HepG2 (cell line): ENCODE data around the gene CHID1. TPM values are rescaled to one million over a fixed set of nuclear protein-coding genes. Genes with fewer than 3 reads are reported as not detected.

ENCODE experiments used
- AHR ChIP-seq: IDR thresholded peaks from 2 replicates; pipeline ENCODE4 v1.6.1; 2018; ENCODE audit warnings: missing genetic modification reagents, missing compliant biosample characterization
- DR1 ChIP-seq: sonication (generic); formaldehyde crosslinking; IDR thresholded peaks from 2 replicates; pipeline ENCODE4 v1.8.0; 2021; ENCODE audit warnings: mild to moderate bottlenecking, missing genetic modification reagents, inconsistent platforms
- HNF4G ChIP-seq, 2 experiments: sonication (generic) in 1 of 2; formaldehyde crosslinking in 1 of 2; IDR thresholded peaks; 2 replicates each; pipeline versions ENCODE4 v1.4.0 to v1.6.1; 2011 to 2020; ENCODE audit warnings: borderline replicate concordance in 2 of 2, low read depth in 2 of 2, mild to moderate bottlenecking in 2 of 2, low read length in 1 of 2, missing genetic modification reagents in 1 of 2, moderate library complexity in 1 of 2
- HOXD1 ChIP-seq: sonication (generic); formaldehyde crosslinking; IDR thresholded peaks from 2 replicates; pipeline ENCODE4 v1.5.0; 2020; ENCODE audit warnings: missing genetic modification reagents
- MTA1 ChIP-seq: sonication (generic); formaldehyde crosslinking; IDR thresholded peaks from 2 replicates; pipeline ENCODE4 v1.4.0; 2020; ENCODE audit warnings: missing genetic modification reagents, mild to moderate bottlenecking, borderline replicate concordance
- NFYB ChIP-seq: sonication (generic); formaldehyde crosslinking; IDR thresholded peaks from 2 replicates; pipeline ENCODE4 v1.4.0; 2020; ENCODE audit warnings: missing genetic modification reagents
- RBFOX2 ChIP-seq: fragments of 200-400 bp; formaldehyde crosslinking; IDR thresholded peaks from 2 replicates; pipeline ENCODE4 v1.6.1; 2017; ENCODE audit warnings: low read depth, mild to moderate bottlenecking, low read length
- ZBTB20 ChIP-seq: sonication (generic); formaldehyde crosslinking; IDR thresholded peaks from 2 replicates; pipeline ENCODE4 v1.8.1; 2023; ENCODE audit warnings: missing genetic modification reagents, low read depth, mild to moderate bottlenecking, borderline replicate concordance
- ZFP36 ChIP-seq: fragments of 150-350 bp; IDR thresholded peaks from 2 replicates; pipeline ENCODE4 v1.6.1; 2018; ENCODE audit warnings: borderline replicate concordance, low read length, low read depth; ENCODE audit not compliant: partially characterized antibody
- ZFX ChIP-seq: sonication (generic); formaldehyde crosslinking; IDR thresholded peaks from 2 replicates; pipeline ENCODE4 v1.4.0; 2020; ENCODE audit warnings: mild to moderate bottlenecking, low read depth, missing genetic modification reagents, moderate library complexity
- ZNF101 ChIP-seq: sonication (generic); formaldehyde crosslinking; IDR thresholded peaks from 2 replicates; pipeline ENCODE4 v1.4.0; 2020; ENCODE audit warnings: mild to moderate bottlenecking, low read depth, missing genetic modification reagents, borderline replicate concordance
- ZNF317 ChIP-seq: sonication (generic); formaldehyde crosslinking; IDR thresholded peaks from 2 replicates; pipeline ENCODE4 v1.5.0; 2020; ENCODE audit warnings: mild to moderate bottlenecking, missing genetic modification reagents
- ZNF329 ChIP-seq: sonication (generic); formaldehyde crosslinking; IDR thresholded peaks from 2 replicates; pipeline ENCODE4 v1.9.0; 2021; ENCODE audit warnings: low read depth, mild to moderate bottlenecking, missing genetic modification reagents
- ZNF44 ChIP-seq: sonication (generic); formaldehyde crosslinking; IDR thresholded peaks from 2 replicates; pipeline ENCODE4 v1.5.1; 2020; ENCODE audit warnings: mild to moderate bottlenecking, missing genetic modification reagents
- ZNF501 ChIP-seq: sonication (generic); formaldehyde crosslinking; IDR thresholded peaks from 2 replicates; pipeline ENCODE4 v1.5.1; 2020; ENCODE audit warnings: mild to moderate bottlenecking, moderate library complexity, missing genetic modification reagents
- ZNF547 ChIP-seq: sonication (generic); formaldehyde crosslinking; IDR thresholded peaks from 2 replicates; pipeline ENCODE4 v1.5.1; 2020; ENCODE audit warnings: mild to moderate bottlenecking, missing genetic modification reagents
- ZNF775 ChIP-seq: sonication (generic); formaldehyde crosslinking; IDR thresholded peaks from 2 replicates; pipeline ENCODE4 v1.4.0; 2020; ENCODE audit warnings: missing genetic modification reagents, mild to moderate bottlenecking, moderate library complexity, borderline replicate concordance
- ZSCAN20 ChIP-seq: sonication (generic); formaldehyde crosslinking; IDR thresholded peaks from 2 replicates; pipeline ENCODE4 v1.4.0; 2020; ENCODE audit warnings: missing genetic modification reagents, mild to moderate bottlenecking, borderline replicate concordance
- polyA plus RNA-seq, 8 experiments: library from polyadenylated mRNA; depleted of rRNA in 3 of 8; stranded (reverse) in 7 of 8; unstranded in 1 of 8; fragments of >200 nt; fragmentation: Illumina TruSeq in 4 of 8; extraction: Trizol in 4 of 8; gene quantifications; 2 replicates each; pipeline versions ENCODE4 v1.2.1 to v1.2.3, GENCODE V29; 2011 to 2016; ENCODE audit warnings: low read depth in 4 of 8, missing spikeins in 1 of 8, mixed read lengths in 1 of 8; ENCODE audit not compliant: insufficient read depth in 1 of 8
- total RNA-seq, 5 experiments: library from RNA; depleted of rRNA; stranded (reverse); fragments of >200 nt; fragmentation: Illumina TruSeq; extraction: Trizol; gene quantifications; 2 replicates each; pipeline ENCODE4 v1.2.3, GENCODE V29; 2016; ENCODE audit warnings: low read depth in 1 of 5
- TF ChIP-seq, protein P1 (sequence below): sonication (generic); formaldehyde crosslinking; IDR thresholded peaks from 2 replicates; pipeline ENCODE4 v1.4.0; 2020; ENCODE audit warnings: missing genetic modification reagents
- TF ChIP-seq, protein P2 (sequence below): sonication (generic); formaldehyde crosslinking; IDR thresholded peaks from 2 replicates; pipeline ENCODE4 v1.4.0; 2020; ENCODE audit warnings: low read depth, missing genetic modification reagents
- TF ChIP-seq, protein P3 (sequence below): sonication (generic); formaldehyde crosslinking; IDR thresholded peaks from 2 replicates; pipeline ENCODE4 v1.8.0; 2023; ENCODE audit warnings: mild to moderate bottlenecking, missing genetic modification reagents

Gene CHID1
- total and polyA plus RNA-seq, 2 of the 13 experiments (the other 11 are each of a cell fraction or from before 2014, with no cell fraction given), result 65.1 to 93.6 TPM

DNA sequence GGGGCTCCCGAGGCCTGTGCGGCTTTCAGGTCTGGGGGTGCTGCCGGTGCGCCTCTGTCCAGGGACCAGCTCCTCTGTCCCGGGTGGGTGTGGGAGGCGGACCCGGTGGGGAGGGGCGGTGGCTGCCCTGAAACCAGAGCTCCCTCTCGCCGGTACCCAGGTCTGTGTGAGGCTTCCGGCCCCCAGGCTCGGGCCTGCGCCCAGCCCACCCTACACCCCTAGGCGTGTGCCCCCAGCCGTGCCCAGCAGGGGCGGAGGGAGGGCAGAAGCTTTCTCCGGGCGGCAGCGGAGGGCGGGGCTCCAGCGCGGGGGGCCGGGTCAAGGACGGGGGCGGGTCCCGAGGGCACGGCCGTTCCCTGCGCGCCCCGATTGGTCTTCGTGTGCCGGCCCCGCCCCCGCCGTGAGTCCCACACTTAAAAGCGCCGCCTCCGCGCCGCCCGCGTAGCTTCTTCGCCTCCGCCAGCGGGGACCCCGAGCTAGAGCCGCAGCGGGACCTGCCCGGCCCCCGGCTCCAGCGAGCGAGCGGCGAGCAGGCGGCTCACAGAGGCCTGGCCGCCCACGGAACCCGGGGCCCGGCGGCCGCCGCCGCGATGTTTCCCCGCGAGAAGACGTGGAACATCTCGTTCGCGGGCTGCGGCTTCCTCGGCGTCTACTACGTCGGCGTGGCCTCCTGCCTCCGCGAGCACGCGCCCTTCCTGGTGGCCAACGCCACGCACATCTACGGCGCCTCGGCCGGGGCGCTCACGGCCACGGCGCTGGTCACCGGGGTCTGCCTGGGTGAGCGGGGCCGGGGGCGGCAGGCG, 91.3 kb downstream of the CHID1 start (continued):
- TF ChIP-seq, protein P1, sequence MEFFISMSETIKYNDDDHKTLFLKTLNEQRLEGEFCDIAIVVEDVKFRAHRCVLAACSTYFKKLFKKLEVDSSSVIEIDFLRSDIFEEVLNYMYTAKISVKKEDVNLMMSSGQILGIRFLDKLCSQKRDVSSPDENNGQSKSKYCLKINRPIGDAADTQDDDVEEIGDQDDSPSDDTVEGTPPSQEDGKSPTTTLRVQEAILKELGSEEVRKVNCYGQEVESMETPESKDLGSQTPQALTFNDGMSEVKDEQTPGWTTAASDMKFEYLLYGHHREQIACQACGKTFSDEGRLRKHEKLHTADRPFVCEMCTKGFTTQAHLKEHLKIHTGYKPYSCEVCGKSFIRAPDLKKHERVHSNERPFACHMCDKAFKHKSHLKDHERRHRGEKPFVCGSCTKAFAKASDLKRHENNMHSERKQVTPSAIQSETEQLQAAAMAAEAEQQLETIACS, result peak; percentile 35; the same call in 1 of the 2 replicates
- TF ChIP-seq HOXD1 (CRISPR knock-in tag), result 0 out of 2 replicates have a peak, but pooled peaks have one; percentile 67
- TF ChIP-seq DR1 (CRISPR knock-in tag), result peak; percentile 88
- no peak for TF ChIP-seq ZBTB20 (CRISPR knock-in tag)
- no peak for TF ChIP-seq ZNF329
- TF ChIP-seq NFYB, result peak; percentile 69
- no peak for TF ChIP-seq ZNF44 (CRISPR knock-in tag)
- TF ChIP-seq ZNF547 (CRISPR knock-in tag), result peak; percentile 79; the same call in 1 of the 2 replicates
- 0 out of 2 replicates have a peak, but pooled peaks have one; percentile 3 for TF ChIP-seq AHR (CRISPR knock-in tag)
- no peak for TF ChIP-seq HNF4G (IDR thresholded peaks at IDR 0.05; ENCODE audit: borderline replicate concordance, low read depth, low read length)
- TF ChIP-seq HNF4G (CRISPR knock-in tag; IDR thresholded peaks at IDR 0.05; ENCODE audit: borderline replicate concordance, low read depth), result no peak
- peak; percentile 99 for TF ChIP-seq RBFOX2
- TF ChIP-seq, protein P2, sequence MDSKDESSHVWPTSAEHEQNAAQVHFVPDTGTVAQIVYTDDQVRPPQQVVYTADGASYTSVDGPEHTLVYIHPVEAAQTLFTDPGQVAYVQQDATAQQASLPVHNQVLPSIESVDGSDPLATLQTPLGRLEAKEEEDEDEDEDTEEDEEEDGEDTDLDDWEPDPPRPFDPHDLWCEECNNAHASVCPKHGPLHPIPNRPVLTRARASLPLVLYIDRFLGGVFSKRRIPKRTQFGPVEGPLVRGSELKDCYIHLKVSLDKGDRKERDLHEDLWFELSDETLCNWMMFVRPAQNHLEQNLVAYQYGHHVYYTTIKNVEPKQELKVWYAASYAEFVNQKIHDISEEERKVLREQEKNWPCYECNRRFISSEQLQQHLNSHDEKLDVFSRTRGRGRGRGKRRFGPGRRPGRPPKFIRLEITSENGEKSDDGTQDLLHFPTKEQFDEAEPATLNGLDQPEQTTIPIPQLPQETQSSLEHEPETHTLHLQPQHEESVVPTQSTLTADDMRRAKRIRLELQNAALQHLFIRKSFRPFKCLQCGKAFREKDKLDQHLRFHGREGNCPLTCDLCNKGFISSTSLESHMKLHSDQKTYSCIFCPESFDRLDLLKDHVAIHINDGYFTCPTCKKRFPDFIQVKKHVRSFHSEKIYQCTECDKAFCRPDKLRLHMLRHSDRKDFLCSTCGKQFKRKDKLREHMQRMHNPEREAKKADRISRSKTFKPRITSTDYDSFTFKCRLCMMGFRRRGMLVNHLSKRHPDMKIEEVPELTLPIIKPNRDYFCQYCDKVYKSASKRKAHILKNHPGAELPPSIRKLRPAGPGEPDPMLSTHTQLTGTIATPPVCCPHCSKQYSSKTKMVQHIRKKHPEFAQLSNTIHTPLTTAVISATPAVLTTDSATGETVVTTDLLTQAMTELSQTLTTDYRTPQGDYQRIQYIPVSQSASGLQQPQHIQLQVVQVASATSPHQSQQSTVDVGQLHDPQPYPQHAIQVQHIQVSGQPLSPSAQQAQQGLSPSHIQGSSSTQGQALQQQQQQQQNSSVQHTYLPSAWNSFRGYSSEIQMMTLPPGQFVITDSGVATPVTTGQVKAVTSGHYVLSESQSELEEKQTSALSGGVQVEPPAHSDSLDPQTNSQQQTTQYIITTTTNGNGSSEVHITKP (CRISPR knock-in tag), result no peak
- no peak for TF ChIP-seq ZFP36
- TF ChIP-seq ZNF775 (CRISPR knock-in tag), result no peak
- TF ChIP-seq ZNF101 (CRISPR knock-in tag), result 0 out of 2 replicates have a peak, but pooled peaks have one; percentile 45
- TF ChIP-seq, protein P3, sequence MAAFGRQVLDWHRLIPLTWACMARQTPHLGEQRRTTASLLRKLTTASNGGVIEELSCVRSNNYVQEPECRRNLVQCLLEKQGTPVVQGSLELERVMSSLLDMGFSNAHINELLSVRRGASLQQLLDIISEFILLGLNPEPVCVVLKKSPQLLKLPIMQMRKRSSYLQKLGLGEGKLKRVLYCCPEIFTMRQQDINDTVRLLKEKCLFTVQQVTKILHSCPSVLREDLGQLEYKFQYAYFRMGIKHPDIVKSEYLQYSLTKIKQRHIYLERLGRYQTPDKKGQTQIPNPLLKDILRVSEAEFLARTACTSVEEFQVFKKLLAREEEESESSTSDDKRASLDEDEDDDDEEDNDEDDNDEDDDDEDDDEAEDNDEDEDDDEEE (CRISPR knock-in tag), result no peak; the same call in 1 of the 2 replicates
- TF ChIP-seq ZSCAN20, result peak; percentile 62; the same call in 1 of the 2 replicates
- no peak for TF ChIP-seq ZNF501 (CRISPR knock-in tag)
- no peak for TF ChIP-seq ZNF317
- peak; percentile 88 for TF ChIP-seq ZFX (CRISPR knock-in tag)
- peak; percentile 16; the same call in 1 of the 2 replicates for TF ChIP-seq MTA1 (CRISPR knock-in tag)
